SU-DHL-6 (cell line): ENCODE data around the gene MCM9.

Experiments used
- CTCF ChIP-seq: fragments of 200-600 bp; sonication (generic); IDR thresholded peaks from one replicate; pipeline ENCODE4 v1.5.1; 2017; ENCODE audit warnings: antibody characterized with exemption, mild to moderate bottlenecking, low read length, moderate library complexity; ENCODE audit not compliant: insufficient read depth, poor library complexity, severe bottlenecking
- EZH2phosphoT487 ChIP-seq: fragments of 200-600 bp; sonication (generic), shearing (Covaris generic); conservative IDR thresholded peaks from 2 replicates; pipeline ENCODE4 v1.6.1; 2018; ENCODE audit warnings: mild to moderate bottlenecking, antibody characterized with exemption, low read length, moderate library complexity, mixed read lengths

GRCh38 chr6:118902726-118903125 lies 32.2 kb downstream of the MCM9 start:
- no peak for TF ChIP-seq EZH2phosphoT487
- no peak for TF ChIP-seq CTCF
